ENCODE results near the gene MCCD1. TPM values are rescaled to one million over a fixed set of nuclear protein-coding genes. Genes with fewer than 3 reads are reported as not detected.

The MCCD1 gene
- polyA plus RNA-seq, 12 donors, result not detected

DNA sequence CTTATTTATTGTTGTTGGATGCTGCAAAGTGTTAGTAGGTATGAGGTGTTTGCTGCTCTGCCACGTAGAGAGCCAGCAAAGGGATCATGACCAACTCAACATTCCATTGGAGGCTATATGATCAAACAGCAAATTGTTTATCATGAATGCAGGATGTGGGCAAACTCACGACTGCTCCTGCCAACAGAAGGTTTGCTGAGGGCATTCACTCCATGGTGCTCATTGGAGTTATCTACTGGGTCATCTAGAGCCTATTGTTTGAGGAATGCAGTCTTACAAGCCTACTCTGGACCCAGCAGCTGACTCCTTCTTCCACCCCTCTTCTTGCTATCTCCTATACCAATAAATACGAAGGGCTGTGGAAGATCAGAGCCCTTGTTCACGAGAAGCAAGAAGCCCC, 18.8 kb upstream of the MCCD1 start:
- no peak for DNase-seq

DNA sequence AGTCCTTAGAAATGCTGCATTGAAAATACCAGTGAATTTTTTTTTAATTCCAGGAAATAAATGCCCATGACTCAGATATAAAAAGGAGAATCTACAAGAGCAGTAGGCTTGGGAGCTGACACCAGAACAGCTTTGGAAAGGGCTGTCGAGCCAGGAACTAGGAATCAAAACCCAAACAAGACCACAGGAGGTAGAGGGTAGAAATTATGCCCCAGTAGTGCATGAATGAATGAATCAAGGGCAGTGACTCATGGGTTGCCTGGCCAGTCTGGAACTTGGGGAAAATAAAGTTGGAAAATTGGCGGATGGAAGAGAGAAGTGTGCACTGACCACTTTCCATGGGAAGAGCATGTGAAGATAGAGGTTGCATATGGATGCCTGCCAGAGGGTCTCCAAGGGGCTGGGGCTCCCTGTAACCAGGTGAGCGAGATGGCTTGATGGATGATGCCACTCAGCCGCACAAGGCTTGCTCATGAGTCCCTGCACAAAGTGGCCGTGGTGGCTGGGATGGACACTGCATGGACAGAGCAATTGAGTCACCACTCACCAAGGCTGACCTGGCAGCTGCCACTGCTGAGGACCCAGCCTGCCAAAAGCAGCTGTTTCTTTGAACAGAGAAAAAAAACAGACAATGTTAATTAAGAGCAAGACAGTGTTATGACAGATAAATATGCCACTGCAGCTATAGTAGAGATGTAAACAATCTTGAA, 15.2 kb upstream of the MCCD1 start:
- DNase-seq, result no peak

DNA sequence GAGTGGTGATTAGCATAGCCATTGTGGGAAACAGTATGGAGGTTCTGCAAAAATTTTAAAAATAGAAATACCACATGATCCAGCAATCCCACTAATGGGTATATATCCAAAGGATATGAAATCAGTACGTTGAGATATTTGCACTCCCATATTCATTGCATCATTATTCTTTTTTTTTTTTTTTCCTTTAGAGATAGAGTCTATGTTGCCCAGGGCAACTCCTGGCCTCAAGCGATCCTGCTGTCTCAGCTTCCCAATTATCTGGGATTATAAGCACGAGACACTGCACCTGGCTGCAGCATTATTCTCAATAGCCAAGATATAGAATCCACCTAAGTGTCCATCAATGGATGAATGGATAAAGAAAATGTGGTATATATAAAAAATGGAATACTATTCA, 6.9 kb upstream of the MCCD1 start:
- no peak for DNase-seq

DNA sequence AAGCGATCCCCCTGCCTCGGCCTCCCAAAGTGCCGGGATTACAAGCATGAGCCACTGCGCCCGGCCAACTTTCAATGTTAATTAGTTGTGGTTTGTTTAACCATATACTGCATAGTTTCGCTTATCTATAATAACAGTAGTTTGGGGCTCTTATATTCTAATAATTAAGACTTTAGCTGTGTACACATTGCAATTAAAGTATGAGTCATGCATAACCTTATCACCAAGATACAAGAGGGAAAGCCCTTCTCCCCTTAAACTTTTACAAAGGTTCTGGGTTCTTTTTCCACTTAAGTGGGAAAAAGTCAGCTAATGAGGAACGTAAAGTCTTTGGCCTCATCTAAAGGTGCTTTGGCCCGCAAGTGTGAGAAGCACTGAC, 3.2 kb upstream of the MCCD1 start:
- DNase-seq, result no peak

- no peak for DNase-seq
Observed at GRCh38 chr6:31525932-31526591, 2.7 kb upstream of the MCCD1 start.

GRCh38 chr6:31528307-31528777, 420 bp upstream of the MCCD1 start:
- DNase-seq, result no peak

DNA sequence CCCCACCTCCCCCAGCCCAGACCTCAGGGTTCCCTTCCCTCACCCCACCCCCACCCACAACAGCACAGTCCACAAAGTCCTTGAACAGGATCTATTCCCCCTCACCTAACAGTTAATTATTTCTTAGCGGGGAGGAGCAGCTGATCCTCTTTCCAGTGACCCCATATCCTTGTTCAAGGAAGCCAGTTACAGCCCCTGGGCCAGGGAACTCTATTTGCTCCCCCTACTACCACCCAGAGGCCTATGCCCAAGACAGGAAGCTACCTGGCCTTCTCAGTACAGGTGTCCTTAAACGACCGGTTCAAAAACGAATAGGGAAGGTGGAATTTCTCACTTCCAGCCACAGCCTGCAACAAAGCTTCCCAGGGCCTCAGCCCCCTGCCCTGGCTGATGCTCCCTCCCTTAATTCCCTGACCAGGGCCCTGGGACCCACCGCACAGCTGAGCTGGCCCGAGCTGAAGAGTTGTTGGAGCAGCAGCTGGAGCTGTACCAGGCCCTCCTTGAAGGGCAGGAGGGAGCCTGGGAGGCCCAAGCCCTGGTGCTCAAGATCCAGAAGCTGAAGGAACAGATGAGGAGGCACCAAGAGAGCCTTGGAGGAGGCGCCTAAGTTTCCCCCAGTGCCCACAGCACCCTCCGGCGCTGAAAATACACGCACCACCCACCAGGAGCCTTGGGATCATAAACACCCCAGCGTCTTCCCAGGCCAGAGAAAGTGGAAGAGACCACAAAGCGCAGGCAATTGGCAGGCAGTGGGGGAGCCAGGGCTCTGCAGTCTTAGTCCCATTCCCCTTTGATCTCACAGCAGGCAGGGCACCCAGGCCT, 778 bp downstream of the MCCD1 start:
- no peak for DNase-seq

- DNase-seq, result no peak
Observed at GRCh38 chr6:31530659-31531058, 1.9 kb downstream of the MCCD1 start.

DNA sequence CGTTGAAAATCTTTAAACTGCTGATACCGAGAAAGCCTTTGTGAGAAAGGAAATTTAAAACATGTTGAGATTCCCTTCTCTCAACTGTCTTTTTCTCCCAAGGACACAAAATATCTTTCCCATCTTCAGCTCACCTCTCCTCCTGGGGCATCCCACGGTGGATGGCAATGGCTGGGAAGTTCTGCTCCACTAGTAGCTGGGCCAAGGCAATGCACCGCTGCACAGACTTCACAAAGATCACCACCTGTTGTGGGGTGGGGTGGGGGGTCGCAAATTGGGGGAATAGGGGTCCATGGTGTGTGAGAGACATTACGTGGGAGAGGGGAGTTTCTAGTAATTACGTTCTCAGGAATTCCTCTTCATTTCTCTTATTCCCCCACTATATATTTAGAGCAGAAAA, 2.4 kb downstream of the MCCD1 start:
- DNase-seq, result no peak

GRCh38 chr6:31531771-31532643, 3.2 kb downstream of the MCCD1 start:
- no peak for DNase-seq

DNA sequence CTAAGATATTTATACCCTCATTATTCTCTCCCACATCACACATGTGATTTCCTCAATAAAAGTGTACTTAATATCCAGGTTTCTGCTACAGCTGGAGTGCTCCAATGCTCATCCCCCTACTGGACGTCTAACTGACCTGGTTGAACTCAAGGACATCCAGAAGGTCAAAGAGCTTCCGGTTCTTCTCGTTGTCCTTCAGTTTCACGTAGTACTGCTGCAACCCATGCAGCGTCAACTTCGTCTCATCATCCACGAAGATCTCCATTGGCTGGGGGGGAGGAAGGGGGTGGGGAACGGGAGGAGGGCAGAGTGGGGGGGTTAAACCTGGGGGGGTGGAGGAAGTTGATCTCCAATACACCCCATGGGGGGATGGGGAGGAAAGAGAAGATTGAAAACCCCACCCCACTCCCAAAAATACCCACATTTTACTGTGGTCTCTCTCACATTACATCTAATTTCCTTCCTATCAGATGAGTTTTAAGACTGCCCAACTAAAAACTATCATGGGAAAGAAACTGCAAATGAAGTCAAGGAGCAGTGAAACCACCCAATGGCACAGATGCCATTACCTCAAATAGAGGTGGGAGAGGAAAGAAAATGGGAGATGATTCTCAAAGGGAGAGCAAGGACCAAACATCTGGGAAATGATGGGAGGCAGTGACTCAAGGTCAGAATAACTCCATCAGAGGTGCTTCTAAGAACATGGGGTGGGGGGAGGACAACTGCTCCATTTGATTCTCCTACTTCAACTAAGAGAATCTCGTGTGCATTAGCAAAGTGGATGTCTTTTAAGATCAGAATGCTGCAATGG, 4.1 kb downstream of the MCCD1 start:
- DNase-seq, result no peak

DNA sequence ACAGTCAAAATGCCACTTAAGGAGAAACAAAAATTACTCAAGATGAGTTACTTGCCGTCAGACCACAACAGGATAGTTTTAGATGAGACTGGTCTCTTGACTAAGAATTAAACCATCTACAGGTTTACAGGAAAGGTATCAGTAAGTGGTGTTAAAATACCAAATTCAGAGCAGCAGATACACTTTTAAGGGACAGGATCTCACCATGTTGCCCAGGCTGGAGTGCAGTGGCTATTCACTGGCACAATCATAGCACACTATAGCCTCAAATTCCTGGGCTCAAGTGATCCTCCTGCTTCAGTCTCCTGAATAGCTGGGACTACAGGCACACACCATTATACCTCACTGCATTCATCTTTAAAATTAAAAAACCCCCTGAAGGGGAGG, 4.7 kb downstream of the MCCD1 start:
- no peak for DNase-seq

GRCh38 chr6:31534011-31534410, 5.2 kb downstream of the MCCD1 start:
- DNase-seq, result no peak

DNA sequence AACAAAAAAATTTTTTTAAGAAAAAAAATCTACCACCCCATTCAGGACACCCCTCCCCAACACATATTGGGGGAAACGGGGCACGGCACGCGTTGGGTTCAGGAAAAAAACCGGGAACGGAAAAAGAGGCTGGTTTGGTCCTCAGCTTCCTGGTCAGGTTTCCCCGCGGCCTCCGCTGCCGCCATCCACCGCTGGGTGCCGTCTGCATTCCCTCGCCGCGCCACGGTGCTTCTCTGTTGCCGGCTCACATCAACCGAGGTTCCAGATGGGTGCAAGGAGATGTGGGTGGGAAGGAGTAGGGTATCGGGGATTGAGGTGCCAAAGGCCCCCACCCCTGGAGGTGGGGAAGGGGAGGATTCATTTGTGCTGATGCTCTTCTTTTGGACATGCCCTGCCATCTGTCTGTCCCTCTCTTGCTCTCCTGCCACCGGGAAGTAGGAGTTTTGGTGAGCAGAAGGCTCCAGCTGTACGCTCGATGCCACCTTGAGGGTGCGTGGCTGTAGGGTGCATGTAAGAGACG, 5.8 kb downstream of the MCCD1 start:
- DNase-seq, result no peak

- no peak for DNase-seq
Observed at GRCh38 chr6:31535538-31536324, 7.0 kb downstream of the MCCD1 start.

DNA sequence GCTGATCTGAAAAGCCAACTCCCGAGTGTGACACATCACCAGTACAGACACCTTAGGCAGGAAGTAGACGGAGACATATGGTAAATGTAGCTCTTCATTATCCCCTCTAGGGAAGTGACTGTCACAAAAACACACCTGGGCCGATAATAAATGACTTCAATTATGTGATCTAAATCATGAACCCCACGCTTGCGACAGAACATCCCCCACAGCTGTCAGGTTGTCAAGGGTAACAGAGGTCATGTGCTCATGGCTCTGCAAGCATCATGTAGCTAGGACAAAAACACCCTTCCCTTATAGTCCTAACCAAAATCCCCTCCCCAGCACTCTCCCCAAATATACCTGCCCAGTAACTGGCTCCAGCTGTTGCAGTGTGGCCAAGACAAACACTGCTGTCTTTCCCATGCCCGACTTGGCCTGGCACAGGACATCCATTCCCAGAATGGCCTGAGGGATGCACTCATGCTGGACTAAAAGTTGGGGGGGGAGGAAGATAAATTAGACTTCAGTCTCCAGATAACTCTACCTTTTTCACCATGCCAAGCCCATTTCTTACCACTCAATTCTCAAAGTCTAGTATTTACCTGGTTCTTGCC, 10.1 kb downstream of the MCCD1 start:
- DNase-seq, result no peak

DNA sequence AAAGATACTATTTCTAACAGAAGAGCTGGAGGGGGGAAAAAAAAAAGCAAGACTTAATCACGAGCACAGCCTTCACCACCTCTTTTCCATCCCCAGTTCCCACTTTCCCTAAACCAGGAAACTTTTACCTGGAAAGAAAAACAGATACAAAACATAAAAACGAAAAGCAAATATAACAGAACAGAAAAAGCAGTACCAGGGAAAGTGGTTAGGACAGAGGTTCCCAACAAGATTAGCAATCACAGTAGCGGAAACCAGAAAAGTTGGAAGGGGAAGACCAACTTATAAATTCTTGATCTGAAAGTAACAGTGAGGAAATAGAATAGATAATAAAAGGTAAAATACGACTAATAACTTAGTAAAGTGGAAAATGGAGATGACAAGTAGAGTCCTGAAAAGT, 11.9 kb downstream of the MCCD1 start:
- no peak for DNase-seq

GRCh38 chr6:31541059-31541657, 12.4 kb downstream of the MCCD1 start:
- DNase-seq, result no peak

Measured in muscle of arm (tissue), 12 donors.